Neuronal stem cell (in vitro differentiated cells): Measurements from ENCODE around the gene TNRC18.

Source experiments
- DNase-seq: peaks from one replicate; pipeline ENCODE4 v3.0.0-alpha.2; 2013; ENCODE audit warnings: low spot score
- H2AFZ ChIP-seq: one replicate; pipeline ENCODE4 v1.6.1; 2013; ENCODE audit warnings: mild to moderate bottlenecking, low read length, inconsistent platforms
- H2AK5ac ChIP-seq: 2 replicates; pipeline ENCODE4 v1.6.1; 2013; ENCODE audit warnings: low read depth, mild to moderate bottlenecking, inconsistent platforms, low read length, moderate library complexity, mixed read lengths
- H2BK120ac ChIP-seq: 2 replicates; pipeline ENCODE4 v1.6.1; 2013; ENCODE audit warnings: low read depth, mild to moderate bottlenecking, inconsistent platforms, low read length, moderate library complexity, mixed read lengths
- H2BK12ac ChIP-seq: one replicate; pipeline ENCODE4 v1.6.1; 2013; ENCODE audit warnings: low read length, inconsistent platforms
- H2BK15ac ChIP-seq: 2 replicates; pipeline ENCODE4 v1.6.1; 2013; ENCODE audit warnings: mild to moderate bottlenecking, low read length, inconsistent platforms, mixed read lengths
- H2BK5ac ChIP-seq: one replicate; pipeline ENCODE4 v1.6.1; 2013; ENCODE audit warnings: inconsistent platforms, mild to moderate bottlenecking, low read length, moderate library complexity
- H3K14ac ChIP-seq: one replicate; pipeline ENCODE4 v1.6.1; 2013; ENCODE audit warnings: low read length, inconsistent platforms
- H3K18ac ChIP-seq: 2 replicates; pipeline ENCODE4 v1.6.1; 2013; ENCODE audit warnings: low read length, inconsistent platforms
- H3K23ac ChIP-seq: 2 replicates; pipeline ENCODE4 v1.6.1; 2013; ENCODE audit warnings: low read depth, mild to moderate bottlenecking, mixed read lengths, low read length, inconsistent platforms; ENCODE audit not compliant: poor library complexity
- H3K27ac ChIP-seq: replicated peaks from 3 replicates; pipeline ENCODE4 v1.5.1; 2013; ENCODE audit warnings: low read length, inconsistent platforms
- H3K27me3 ChIP-seq, 3 experiments: 2 replicates each; pipeline ENCODE4 v1.6.1; 2013; ENCODE audit warnings: low read length in 3 of 3, mild to moderate bottlenecking in 2 of 3, inconsistent platforms in 1 of 3, low read depth in 1 of 3, mixed read lengths in 1 of 3, moderate library complexity in 1 of 3; ENCODE audit not compliant: control insufficient read depth in 3 of 3, insufficient read depth in 3 of 3
- H3K36me3 ChIP-seq, 2 donors: replicated peaks in 1 of 2; 2 replicates each; pipeline ENCODE4 v1.6.1; 2013; ENCODE audit warnings: low read length in 2 of 2; ENCODE audit not compliant: control insufficient read depth in 2 of 2, insufficient read depth in 2 of 2
- H3K4ac ChIP-seq: 2 replicates; pipeline ENCODE4 v1.6.1; 2013; ENCODE audit warnings: inconsistent platforms, mild to moderate bottlenecking, low read length, moderate library complexity
- H3K4me1 ChIP-seq, 2 donors: 1 replicate in 1 of 2; 2 replicates in 1 of 2; pipeline ENCODE4 v1.6.1; 2013; ENCODE audit warnings: low read length in 2 of 2, low read depth in 1 of 2; ENCODE audit not compliant: control insufficient read depth in 2 of 2, insufficient read depth in 1 of 2
- H3K4me2 ChIP-seq: one replicate; pipeline ENCODE4 v1.6.1; 2013; ENCODE audit warnings: mild to moderate bottlenecking, low read length, inconsistent platforms; ENCODE audit not compliant: insufficient read depth, poor library complexity, severe bottlenecking
- H3K4me3 ChIP-seq, 2 donors: 2 replicates each; pipeline ENCODE4 v1.5.1; 2013; ENCODE audit warnings: low read length in 2 of 2, mild to moderate bottlenecking in 2 of 2, inconsistent platforms in 1 of 2, moderate library complexity in 1 of 2
- H3K79me1 ChIP-seq: one replicate; pipeline ENCODE4 v1.6.1; 2013; ENCODE audit warnings: low read depth, mild to moderate bottlenecking, inconsistent platforms, low read length, moderate library complexity
- H3K9ac ChIP-seq: one replicate; pipeline ENCODE4 v1.6.1; 2013; ENCODE audit warnings: mild to moderate bottlenecking, low read depth, low read length, inconsistent platforms; ENCODE audit not compliant: poor library complexity
- H3K9me3 ChIP-seq, 2 donors: replicated peaks in 1 of 2; 2 replicates each; pipeline versions ENCODE3 to v1.6.1; 2013; ENCODE audit warnings: low read length in 2 of 2, mild to moderate bottlenecking in 2 of 2, inconsistent platforms in 1 of 2, low read depth in 1 of 2, mixed read lengths in 1 of 2, moderate library complexity in 1 of 2; ENCODE audit not compliant: control insufficient read depth in 2 of 2, insufficient read depth in 1 of 2
- H4K8ac ChIP-seq: one replicate; pipeline ENCODE4 v1.6.1; 2013; ENCODE audit warnings: low read depth, mild to moderate bottlenecking, inconsistent platforms, low read length, moderate library complexity
- H4K91ac ChIP-seq: one replicate; pipeline ENCODE4 v1.6.1; 2013; ENCODE audit warnings: low read length, low read depth, mild to moderate bottlenecking, inconsistent platforms; ENCODE audit not compliant: poor library complexity
- WGBS, 2 donors: extraction: QIAGEN DNeasy Blood & Tissue Kit; methylation state at CpG; one replicate each; pipeline ENCODE4 v1.1.7; 2013; ENCODE audit warnings: missing lambda C conversion rate in 2 of 2, mixed read lengths in 1 of 2; ENCODE audit not compliant: insufficient read length in 2 of 2, insufficient replicate concordance in 1 of 2; ENCODE audit errors: extremely low coverage in 2 of 2; 5-methylcytosine and 5-hydroxymethylcytosine counted together

Gene TNRC18

DNA sequence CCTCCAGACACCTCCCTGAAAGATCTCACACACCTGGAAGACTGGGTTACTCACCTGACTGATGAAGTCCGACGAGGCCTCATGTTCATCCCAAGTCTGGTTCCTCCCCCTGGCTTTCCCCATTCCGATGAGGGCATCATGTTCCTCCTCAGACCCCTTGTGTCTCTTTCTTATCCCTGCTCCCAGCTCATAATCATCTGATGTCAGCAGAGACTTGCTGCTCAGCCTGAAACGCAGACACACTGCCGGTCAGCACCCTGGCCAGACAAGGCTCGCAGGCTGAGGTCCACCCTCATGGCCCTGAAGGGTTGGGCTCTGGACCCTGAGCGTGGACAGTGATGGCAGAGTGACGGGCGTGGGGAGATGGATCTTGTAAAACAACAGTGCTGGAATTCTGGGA lies 64.3 kb downstream of the TNRC18 start:
- DNase-seq, result no peak
- Histone ChIP-seq H3K9ac (peak overlapping the region; percentile 55), H3K79me1 (peaks cover 16% of the 10 kb centered on the region), H3K14ac (no peak overlapping the region), H2AK5ac (no peak overlapping the region), H3K27ac (no peak overlapping the region), H3K18ac (no peak overlapping the region), H4K8ac (no peak overlapping the region), H2BK120ac (no peak overlapping the region), H3K23ac (no peak overlapping the region), H3K27me3 (no peaks in the 10 kb centered on the region), H4K91ac (no peak overlapping the region), H3K4ac (no peak overlapping the region), H2BK5ac (peak overlapping the region; percentile 11), H3K4me3 (no peak overlapping the region), H3K4me1 (no peaks in the 10 kb centered on the region), H3K4me2 (no peak overlapping the region), H2BK15ac (no peak overlapping the region), H3K9me3 (peaks cover 0 to 1% of the 10 kb centered on the region in 2 donors), H2BK12ac (no peak overlapping the region), H2AFZ (no peak overlapping the region), H3K36me3 (peaks cover 54 to 94% of the 10 kb centered on the region in 2 donors)
- WGBS, 2 donors, result no CpG with 5 or more reads among the region's 9 CpGs

DNA sequence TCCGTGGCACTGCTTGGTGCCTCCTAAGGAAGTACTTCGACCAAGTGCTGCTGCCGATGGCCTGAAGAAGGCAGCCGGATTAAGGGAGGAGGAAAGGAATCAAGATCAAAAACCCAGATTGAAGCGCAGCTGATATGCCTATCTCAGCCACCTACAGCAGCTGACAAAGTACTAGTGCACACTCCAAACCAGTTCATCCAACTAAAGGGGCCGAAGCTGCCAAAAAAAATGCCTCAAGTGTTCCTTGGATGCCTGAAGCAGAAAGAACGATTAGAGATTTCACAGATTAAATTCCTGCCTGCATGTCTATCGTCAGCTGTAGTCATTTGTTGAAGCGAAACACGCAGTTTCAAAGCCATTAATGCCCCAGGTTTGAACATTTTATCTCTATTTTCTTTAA lies 65.7 kb downstream of the TNRC18 start:
- Histone ChIP-seq H2BK15ac (no peak overlapping the region), H3K79me1 (peaks cover 15% of the 10 kb centered on the region), H3K9me3 (peaks cover 0 to 3% of the 10 kb centered on the region in 2 donors), H3K4me2 (no peak overlapping the region), H3K9ac (no peak overlapping the region), H2BK5ac (no peak overlapping the region), H2AK5ac (no peak overlapping the region), H2BK12ac (no peak overlapping the region), H3K18ac (no peak overlapping the region), H3K27me3 (peaks cover 0 to 3% (median 0%) of the 10 kb centered on the region in 3 experiments), H3K23ac (no peak overlapping the region), H3K4me3 (no peak overlapping the region), H3K36me3 (peaks cover 58 to 97% of the 10 kb centered on the region in 2 donors), H3K4ac (no peak overlapping the region), H2BK120ac (no peak overlapping the region), H3K27ac (no peak overlapping the region), H3K14ac (no peak overlapping the region), H4K91ac (no peak overlapping the region), H3K4me1 (no peaks in the 10 kb centered on the region), H2AFZ (no peak overlapping the region), H4K8ac (no peak overlapping the region)
- no CpG with 5 or more reads among the region's 10 CpGs for WGBS, 2 donors
- no peak for DNase-seq

DNA sequence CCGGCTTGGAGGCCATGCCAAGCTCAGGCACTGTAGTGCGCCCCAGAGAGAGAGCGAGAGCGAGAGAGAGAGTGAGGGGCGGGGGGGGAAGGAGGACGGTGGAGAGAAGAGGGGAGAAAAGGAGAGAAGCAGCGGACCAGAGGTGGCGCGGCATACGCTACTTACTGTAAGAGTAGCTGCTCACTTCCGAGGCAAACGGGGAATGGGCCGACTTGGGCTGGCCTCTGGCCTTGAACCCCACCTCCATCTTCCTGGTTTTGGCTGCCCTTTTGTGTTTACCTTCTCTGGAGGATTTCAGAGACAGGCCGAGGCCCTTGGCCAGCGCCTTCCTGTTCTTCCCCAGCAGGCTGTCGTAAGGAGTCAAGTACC lies 66.9 kb downstream of the TNRC18 start:
- Histone ChIP-seq H4K91ac (no peak overlapping the region), H3K27me3 (peaks cover 0 to 15% (median 0%) of the 10 kb centered on the region in 3 experiments), H3K4me3 (no peak overlapping the region), H3K36me3 (peaks cover 54 to 97% of the 10 kb centered on the region in 2 donors), H2BK15ac (no peak overlapping the region), H3K9me3 (peaks cover 0 to 9% of the 10 kb centered on the region in 2 donors), H3K9ac (no peak overlapping the region), H4K8ac (no peak overlapping the region), H3K14ac (no peak overlapping the region), H2BK120ac (no peak overlapping the region), H2AFZ (no peak overlapping the region), H3K18ac (no peak overlapping the region), H2BK5ac (no peak overlapping the region), H3K4me2 (no peak overlapping the region), H3K4ac (no peak overlapping the region), H3K23ac (no peak overlapping the region), H3K4me1 (peaks cover 0 to 2% of the 10 kb centered on the region in 2 donors), H2BK12ac (no peak overlapping the region), H3K79me1 (peaks cover 16% of the 10 kb centered on the region), H2AK5ac (no peak overlapping the region), H3K27ac (no peak overlapping the region)
- DNase-seq, result no peak
- WGBS, 2 donors, result no CpG with 5 or more reads among the region's 16 CpGs

DNA sequence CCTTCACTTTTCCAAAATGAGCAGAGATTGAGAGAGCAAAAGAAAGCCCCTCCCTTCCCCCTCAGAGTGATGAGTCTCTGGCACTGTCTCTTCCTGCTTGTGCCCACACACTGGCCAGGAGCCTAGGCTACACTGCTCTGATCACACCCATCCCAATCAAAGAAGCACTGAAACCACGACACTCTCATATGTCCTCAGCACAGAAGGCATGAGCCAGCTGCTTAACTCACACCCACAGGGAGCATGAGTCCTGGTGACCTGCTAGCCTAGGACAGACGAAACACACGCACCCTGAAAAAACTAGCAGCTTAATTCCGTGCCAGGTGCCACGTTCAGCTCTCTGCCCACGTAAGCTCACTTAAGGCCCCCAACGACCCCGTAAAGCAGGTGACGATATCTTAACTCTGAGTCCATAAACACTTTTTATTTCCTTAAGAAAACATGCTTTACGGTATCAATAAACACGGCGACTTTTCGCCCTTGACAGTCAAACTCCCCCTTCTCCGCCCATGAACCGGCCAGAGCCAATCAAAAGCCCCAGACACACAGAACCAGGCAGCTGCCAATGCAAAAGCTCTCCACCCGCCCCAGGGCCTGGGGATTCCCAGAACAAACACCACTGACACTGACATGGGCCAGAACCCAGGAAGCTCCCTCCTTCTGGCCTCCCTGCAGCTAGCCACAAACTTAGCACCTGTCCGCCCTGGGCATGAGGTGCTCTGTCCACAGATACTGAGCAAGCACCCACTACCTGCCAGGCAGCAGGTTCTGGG lies 69.0 kb downstream of the TNRC18 start:
- no peak overlapping the region for H2BK12ac ChIP-seq
- no peak for DNase-seq
- H3K23ac ChIP-seq, result peak overlapping the region; percentile 50
- peaks cover 42 to 97% of the 10 kb centered on the region in 2 donors for H3K36me3 ChIP-seq
- peaks cover 0 to 35% (median 2%) of the 10 kb centered on the region in 3 experiments for H3K27me3 ChIP-seq
- H3K4ac ChIP-seq, result no peak overlapping the region
- no peak overlapping the region for H2AK5ac ChIP-seq
- no peak overlapping the region for H3K14ac ChIP-seq
- no CpG with 5 or more reads among the region's 17 CpGs for WGBS, 2 donors
- H4K8ac ChIP-seq, result no peak overlapping the region
- H3K27ac ChIP-seq, result no peak overlapping the region
- H3K79me1 ChIP-seq, result peaks cover 13% of the 10 kb centered on the region
- no peak overlapping the region for H2BK5ac ChIP-seq
- no peak overlapping the region for H3K18ac ChIP-seq
- no peak overlapping the region for H3K9ac ChIP-seq
- H3K4me1 ChIP-seq, result peaks cover 0 to 9% of the 10 kb centered on the region in 2 donors
- no peak overlapping the region for H3K4me2 ChIP-seq
- H2AFZ ChIP-seq, result no peak overlapping the region
- H2BK120ac ChIP-seq, result no peak overlapping the region
- peaks cover 0 to 11% of the 10 kb centered on the region in 2 donors for H3K9me3 ChIP-seq
- no peak overlapping the region for H3K4me3 ChIP-seq
- no peak overlapping the region for H4K91ac ChIP-seq
- H2BK15ac ChIP-seq, result no peak overlapping the region
